GM10847 (cell line): ENCODE results near the gene HTT.
A peak's percentile ranks its signal among the peaks of the same experiment; 100 is the strongest.

Source experiments
- POLR2A ChIP-seq: IDR thresholded peaks from 2 replicates; pipeline ENCODE4 v1.6.1; 2011; ENCODE audit not compliant: insufficient read length; ENCODE audit errors: extremely low read depth

Gene HTT

DNA sequence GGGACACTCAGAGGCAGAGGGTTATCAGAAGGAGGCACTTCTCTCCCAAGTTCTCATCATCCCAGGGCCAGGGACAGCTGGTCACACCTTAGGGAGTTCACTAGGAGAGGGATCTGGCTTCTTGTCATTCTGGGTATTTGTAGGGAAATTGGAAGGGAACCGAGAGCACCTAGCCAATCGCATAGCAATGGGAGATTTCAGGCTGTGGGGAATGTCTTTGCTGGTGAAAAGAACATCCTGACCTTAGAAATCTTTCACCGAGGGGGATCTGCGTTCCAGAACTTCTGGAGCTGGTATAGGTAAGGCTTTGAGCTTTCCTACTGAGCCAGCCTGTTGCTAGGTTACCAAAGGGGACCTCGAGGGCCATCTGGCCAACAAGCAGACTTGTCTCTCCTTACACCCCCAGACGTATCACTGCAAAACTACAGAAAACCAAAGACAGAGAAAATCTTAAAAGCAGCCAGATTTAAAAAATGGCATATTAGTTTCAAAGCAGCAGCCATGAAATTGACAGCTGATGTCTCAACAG lies 6.9 kb upstream of the HTT start:
- TF ChIP-seq POLR2A: no peak

DNA sequence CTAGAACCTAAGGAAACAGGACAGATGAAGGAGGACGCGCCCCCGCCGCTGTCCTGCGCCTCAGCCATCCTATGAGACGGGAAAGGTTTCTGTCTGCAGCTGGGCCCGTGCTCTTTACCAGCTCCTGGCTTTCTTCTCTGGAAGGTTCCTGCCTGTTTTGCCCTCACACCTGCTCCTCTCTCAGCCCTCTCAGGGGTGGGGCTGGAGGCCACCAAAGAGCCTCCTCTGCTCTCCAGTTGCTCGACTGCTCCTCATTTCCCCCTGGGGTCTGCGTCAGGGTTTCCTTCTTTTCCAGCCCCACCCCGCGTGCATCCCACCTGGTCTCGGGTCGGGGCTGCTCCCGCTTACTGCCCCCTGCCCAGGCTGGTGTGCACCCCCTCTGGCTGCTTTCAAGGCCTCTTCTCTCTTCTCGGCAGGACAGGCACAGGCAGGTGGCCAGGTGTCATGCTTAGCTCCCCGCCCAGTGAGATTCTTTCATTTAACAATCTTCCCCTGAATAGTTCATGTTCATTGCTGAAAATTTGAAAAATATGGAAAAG lies 4.8 kb upstream of the HTT start:
- TF ChIP-seq POLR2A: no peak

DNA sequence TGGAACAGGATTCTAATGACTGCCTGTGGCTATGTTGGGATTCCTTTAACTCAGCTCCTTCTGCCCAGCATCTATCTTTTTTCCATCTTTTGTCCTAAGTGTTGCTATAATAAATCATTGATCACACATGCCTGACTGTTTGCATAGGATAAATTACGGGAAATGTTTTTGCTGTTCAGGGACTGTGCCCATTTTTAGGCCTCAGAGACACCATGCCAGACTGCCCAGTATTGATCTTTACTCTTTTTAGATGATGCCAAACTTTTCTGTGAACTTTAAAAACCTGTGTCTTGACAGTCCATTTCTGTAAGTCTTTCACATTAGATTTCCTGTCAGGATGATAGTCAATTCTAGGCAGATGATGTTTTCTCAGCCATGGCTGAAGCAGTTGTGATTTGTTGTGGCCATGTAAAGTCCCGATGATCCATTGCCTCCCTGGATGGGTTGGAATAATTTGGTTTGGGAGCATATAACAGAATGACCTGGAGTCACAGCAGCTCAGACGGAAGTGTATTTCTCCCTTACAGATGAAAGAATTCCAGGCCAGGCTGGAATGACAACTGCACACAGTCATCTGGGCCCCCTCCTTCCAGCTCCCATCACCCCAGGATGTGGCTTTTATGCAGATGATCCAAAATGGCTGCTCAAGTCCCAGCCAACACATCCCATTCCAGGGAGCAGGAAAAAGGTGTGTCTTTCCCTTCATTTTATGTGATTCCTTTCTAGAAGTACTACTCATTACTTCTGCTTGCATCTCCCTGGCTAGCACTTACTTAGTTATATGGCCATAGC lies 3.6 kb upstream of the HTT start:
- no peak for TF ChIP-seq POLR2A

DNA sequence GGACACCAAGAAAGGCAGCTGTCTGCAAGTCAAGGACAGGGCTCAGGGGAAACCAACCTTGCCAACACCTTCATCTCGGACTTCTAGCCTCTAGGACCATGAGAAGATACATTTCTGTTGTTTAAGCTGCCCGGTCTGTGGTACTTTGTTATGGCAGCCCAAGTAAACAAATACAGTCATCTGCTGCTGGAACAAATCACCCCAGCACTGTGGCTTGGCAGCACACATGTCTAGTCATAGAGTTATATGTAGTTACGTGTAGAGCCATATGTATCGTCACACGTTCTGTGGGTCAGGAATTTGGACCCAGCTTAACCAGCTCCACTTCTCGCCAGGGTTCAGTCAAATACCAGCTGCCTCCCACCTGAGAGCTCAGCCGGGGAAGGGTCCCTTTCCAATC lies 2.7 kb upstream of the HTT start:
- TF ChIP-seq POLR2A: no peak

DNA sequence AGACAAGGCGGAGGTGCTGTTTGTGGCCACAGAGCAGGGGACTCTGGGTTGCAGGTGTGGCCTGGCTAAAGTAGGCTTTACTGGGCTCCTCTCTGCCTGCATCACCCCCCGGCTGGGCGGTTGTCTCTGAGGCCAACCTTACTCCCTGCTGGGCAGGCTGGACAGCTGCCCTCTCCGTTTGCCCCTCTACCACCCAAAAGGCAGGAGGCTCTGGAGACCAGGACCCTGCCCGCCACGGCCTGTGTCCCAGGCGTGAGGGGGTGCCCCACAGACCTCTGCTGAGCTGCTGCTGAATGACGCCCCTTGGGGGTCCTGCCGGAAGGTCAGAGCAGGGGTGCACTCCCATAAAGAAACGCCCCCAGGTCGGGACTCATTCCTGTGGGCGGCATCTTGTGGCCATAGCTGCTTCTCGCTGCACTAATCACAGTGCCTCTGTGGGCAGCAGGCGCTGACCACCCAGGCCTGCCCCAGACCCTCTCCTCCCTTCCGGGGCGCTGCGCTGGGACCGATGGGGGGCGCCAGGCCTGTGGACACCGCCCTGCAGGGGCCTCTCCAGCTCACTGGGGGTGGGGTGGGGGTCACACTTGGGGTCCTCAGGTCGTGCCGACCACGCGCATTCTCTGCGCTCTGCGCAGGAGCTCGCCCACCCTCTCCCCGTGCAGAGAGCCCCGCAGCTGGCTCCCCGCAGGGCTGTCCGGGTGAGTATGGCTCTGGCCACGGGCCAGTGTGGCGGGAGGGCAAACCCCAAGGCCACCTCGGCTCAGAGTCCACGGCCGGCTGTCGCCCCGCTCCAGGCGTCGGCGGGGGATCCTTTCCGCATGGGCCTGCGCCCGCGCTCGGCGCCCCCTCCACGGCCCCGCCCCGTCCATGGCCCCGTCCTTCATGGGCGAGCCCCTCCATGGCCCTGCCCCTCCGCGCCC lies 1.1 kb upstream of the HTT start:
- TF ChIP-seq POLR2A: peak; percentile 64

DNA sequence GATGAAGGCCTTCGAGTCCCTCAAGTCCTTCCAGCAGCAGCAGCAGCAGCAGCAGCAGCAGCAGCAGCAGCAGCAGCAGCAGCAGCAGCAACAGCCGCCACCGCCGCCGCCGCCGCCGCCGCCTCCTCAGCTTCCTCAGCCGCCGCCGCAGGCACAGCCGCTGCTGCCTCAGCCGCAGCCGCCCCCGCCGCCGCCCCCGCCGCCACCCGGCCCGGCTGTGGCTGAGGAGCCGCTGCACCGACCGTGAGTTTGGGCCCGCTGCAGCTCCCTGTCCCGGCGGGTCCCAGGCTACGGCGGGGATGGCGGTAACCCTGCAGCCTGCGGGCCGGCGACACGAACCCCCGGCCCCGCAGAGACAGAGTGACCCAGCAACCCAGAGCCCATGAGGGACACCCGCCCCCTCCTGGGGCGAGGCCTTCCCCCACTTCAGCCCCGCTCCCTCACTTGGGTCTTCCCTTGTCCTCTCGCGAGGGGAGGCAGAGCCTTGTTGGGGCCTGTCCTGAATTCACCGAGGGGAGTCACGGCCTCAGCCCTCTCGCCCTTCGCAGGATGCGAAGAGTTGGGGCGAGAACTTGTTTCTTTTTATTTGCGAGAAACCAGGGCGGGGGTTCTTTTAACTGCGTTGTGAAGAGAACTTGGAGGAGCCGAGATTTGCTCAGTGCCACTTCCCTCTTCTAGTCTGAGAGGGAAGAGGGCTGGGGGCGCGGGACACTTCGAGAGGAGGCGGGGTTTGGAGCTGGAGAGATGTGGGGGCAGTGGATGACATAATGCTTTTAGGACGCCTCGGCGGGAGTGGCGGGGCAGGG lies 568 bp downstream of the HTT start:
- peak; percentile 50 for TF ChIP-seq POLR2A

DNA sequence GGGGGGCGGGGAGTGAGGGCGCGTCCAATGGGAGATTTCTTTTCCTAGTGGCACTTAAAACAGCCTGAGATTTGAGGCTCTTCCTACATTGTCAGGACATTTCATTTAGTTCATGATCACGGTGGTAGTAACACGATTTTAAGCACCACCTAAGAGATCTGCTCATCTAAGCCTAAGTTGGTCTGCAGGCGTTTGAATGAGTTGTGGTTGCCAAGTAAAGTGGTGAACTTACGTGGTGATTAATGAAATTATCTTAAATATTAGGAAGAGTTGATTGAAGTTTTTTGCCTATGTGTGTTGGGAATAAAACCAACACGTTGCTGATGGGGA lies 1.1 kb downstream of the HTT start:
- no peak for TF ChIP-seq POLR2A

DNA sequence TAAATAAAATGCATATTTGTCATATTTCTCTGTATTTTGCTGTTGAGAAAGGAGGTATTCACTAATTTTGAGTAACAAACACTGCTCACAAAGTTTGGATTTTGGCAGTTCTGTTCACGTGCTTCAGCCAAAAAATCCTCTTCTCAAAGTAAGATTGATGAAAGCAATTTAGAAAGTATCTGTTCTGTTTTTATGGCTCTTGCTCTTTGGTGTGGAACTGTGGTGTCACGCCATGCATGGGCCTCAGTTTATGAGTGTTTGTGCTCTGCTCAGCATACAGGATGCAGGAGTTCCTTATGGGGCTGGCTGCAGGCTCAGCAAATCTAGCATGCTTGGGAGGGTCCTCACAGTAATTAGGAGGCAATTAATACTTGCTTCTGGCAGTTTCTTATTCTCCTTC lies 3.3 kb downstream of the HTT start:
- TF ChIP-seq POLR2A: no peak

DNA sequence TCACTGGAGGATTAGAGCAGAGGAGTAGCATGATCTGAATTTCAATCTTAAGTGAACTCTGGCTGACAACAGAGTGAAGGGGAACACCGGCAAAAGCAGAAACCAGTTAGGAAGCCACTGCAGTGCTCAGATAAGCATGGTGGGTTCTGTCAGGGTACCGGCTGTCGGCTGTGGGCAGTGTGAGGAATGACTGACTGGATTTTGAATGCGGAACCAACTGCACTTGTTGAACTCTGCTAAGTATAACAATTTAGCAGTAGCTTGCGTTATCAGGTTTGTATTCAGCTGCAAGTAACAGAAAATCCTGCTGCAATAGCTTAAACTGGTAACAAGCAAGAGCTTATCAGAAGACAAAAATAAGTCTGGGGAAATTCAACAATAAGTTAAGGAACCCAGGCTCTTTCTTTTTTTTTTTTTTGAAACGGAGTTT lies 5.2 kb downstream of the HTT start:
- TF ChIP-seq POLR2A: no peak

DNA sequence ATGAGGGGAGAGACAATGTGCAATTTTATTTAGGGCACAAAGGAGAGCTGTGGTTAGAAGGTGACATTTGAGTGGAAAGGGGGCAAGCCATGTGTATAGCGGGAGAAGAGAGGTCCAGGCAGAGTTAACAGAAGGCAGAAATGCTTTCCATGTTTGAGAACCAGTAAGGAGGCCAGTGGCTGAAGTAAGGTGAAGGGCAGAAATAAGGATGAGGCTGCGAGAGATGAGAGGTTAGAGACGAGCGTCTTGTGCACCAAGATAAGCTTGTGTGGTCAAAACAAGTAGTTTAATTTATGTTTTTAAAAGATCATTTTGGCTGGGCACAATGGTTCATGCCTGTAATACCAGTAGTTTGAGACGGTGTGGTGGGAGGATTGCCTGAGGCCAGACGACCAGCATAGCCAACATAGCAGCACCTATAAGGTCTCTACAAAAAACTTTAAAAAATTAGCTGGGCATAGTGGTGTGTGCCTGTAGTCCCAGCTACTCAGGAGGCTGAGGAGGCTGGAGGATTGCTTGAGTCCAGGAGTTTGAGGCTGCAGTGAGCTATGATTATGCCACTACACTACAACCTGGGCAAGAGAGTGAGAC lies 8.5 kb downstream of the HTT start:
- no peak for TF ChIP-seq POLR2A

DNA sequence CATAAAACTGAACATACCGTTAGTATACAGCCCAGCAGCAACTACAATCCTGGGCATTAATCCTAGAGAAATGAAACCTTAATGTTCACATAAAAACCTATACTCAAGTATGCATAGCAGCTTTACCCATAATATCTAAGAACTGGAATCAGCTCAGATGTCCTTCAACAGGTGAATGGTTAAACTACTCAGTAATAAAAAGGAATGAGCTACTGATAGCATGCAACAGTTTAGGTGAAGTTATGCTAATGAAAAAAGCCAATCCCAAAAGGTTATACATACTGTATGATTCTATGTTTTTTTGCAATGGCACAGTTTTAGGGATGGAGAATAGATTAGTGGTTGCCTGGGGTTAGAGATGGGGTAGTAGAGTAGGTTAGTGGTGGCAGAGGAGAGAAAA lies 9.3 kb downstream of the HTT start:
- no peak for TF ChIP-seq POLR2A

DNA sequence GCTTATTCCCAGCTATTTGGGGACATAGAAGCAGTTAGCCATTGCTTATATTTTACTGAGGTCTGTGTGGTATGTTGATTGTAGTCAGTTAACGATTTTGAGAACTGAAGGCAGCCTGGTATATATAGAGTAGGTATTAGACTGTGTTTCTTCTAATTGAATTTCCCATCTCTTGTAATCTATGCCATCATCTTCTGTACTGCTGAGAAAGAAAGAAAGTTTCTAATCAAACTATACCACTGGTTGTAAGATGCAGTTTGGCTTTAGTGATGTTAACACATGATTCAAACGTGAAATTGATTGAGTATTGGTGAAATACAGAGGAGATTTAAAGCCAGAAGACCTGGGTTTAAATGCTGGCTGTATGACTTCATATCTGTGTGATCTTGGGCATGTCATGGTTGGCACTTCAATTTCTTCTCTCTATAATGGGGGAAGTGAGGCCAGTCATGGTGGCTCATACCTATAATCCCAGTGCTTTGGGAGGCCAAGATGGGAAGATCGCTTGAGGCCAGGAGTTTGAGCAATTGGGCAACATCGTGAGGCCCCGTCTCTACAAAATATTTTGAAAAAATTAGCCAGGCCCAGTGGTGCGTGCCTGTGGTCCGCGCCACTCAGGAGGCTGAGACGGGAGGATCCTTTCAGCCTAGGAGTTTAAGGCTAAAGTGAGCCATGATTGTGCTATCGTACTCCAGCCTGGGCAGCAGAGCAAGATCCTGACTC lies 11.6 kb downstream of the HTT start:
- no peak for TF ChIP-seq POLR2A

DNA sequence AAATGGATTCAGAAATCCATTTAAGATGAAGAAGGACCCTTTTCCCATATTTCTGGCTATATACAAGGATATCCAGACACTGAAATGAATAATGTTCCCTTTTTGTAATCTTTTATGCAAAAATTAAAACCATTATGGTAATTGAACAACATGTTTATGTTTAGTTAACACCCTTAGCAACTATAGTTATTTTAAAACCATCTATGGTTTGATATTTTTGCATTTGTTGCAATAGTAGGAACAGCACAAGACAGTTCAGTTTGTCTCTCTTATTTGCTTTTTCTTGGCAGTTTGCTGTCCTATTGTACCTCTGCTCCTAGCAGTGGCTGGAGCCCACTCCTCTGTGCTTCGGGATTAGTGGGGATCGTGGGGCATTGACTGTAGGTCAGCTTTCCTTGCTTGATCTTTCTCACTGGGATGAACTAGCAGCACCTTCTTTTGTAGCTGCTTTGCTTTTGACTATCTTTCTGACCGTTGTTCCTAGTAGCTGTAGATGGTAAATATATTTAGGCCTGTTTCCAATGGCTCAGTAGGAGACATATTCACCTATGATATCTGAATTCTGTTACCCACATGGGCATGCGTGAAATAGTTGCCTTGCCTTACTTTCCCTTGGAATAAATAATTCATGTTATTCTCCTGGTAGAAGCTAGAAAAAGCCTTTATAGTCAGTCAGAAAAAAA lies 12.8 kb downstream of the HTT start:
- no peak for TF ChIP-seq POLR2A

DNA sequence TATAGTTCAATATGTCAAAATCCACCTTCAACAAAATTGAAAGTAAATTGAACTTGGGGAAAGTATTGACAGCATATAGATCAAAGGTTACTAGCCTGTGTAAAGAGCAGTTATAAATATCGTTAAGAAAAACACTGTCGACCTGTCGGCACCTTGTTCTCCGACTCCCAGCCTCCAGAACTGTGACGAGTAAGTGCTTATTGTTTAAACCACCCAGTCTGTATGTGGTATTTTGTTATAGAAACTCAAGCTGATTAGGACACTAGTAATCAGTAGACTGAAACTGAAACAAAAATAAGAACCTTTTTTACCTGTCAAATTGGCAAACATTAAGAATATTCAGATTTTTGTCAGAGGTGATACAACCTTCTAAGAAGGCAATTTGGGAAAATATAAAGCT lies 17.0 kb downstream of the HTT start:
- TF ChIP-seq POLR2A: no peak

DNA sequence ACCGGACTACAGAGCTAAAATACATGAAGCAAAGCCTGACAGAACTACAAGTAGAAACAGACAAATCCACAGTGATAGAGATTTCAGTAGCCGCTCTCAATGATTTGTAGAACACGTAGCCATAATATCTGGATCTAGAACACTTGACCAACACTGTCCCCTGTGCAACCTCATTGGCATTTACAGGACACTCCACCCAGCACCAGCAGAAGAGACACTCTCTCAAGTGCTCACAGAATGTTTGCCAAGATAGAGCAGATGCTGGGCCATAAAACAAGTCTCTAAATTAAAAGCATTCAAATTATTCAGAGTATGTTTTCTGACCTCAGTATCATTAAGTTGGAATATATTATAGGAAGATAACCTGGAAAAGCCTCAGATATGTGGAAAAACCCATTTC lies 21.7 kb downstream of the HTT start:
- no peak for TF ChIP-seq POLR2A
